HepG2 (cell line): ENCODE measurements around the gene SSNA1. TPM values are rescaled to one million over a fixed set of nuclear protein-coding genes. Genes with fewer than 3 reads are reported as not detected.
A peak's percentile ranks its signal among the peaks of the same experiment; 100 is the strongest.

Experiments
- CEBPB ChIP-seq: IDR thresholded peaks from 2 replicates; pipeline ENCODE4 v1.6.1; 2011; ENCODE audit warnings: low read depth, low read length, improper control_type of control experiment, borderline replicate concordance
- HIVEP1 ChIP-seq: sonication (generic); formaldehyde crosslinking; IDR thresholded peaks from 2 replicates; pipeline ENCODE4 v1.4.0; 2020; ENCODE audit warnings: mild to moderate bottlenecking, missing genetic modification reagents
- KDM5B ChIP-seq: sonication (generic); formaldehyde crosslinking; IDR thresholded peaks from 2 replicates; pipeline ENCODE4 v1.4.0; 2020; ENCODE audit warnings: missing genetic modification reagents, mild to moderate bottlenecking, borderline replicate concordance
- KLF11 ChIP-seq: IDR thresholded peaks from 2 replicates; pipeline ENCODE4 v1.6.1; 2016; ENCODE audit warnings: missing compliant biosample characterization
- MTA1 ChIP-seq: sonication (generic); formaldehyde crosslinking; IDR thresholded peaks from 2 replicates; pipeline ENCODE4 v1.4.0; 2020; ENCODE audit warnings: missing genetic modification reagents, mild to moderate bottlenecking, borderline replicate concordance
- ZNF138 ChIP-seq: sonication (generic); formaldehyde crosslinking; IDR thresholded peaks from 2 replicates; pipeline ENCODE4 v1.5.0; 2020; ENCODE audit warnings: mild to moderate bottlenecking, low read depth, missing genetic modification reagents
- ZNF263 ChIP-seq: sonication (generic); formaldehyde crosslinking; IDR thresholded peaks from 2 replicates; pipeline ENCODE4 v1.4.0; 2020; ENCODE audit warnings: missing genetic modification reagents
- ZNF34 ChIP-seq: sonication (generic); formaldehyde crosslinking; IDR thresholded peaks from 2 replicates; pipeline ENCODE4 v1.4.0; 2020; ENCODE audit warnings: mild to moderate bottlenecking, missing genetic modification reagents, borderline replicate concordance
- ZNF468 ChIP-seq: sonication (generic); formaldehyde crosslinking; IDR thresholded peaks from 2 replicates; pipeline ENCODE4 v1.8.0; 2022; ENCODE audit warnings: mild to moderate bottlenecking, moderate library complexity, missing genetic modification reagents
- ZNF788 ChIP-seq: sonication (generic); formaldehyde crosslinking; IDR thresholded peaks from 2 replicates; pipeline ENCODE4 v1.5.0; 2020; ENCODE audit warnings: mild to moderate bottlenecking, missing genetic modification reagents, borderline replicate concordance
- polyA plus RNA-seq, 8 experiments: library from polyadenylated mRNA; depleted of rRNA in 3 of 8; stranded (reverse) in 7 of 8; unstranded in 1 of 8; fragments of >200 nt; fragmentation: Illumina TruSeq in 4 of 8; extraction: Trizol in 4 of 8; gene quantifications; 2 replicates each; pipeline versions ENCODE4 v1.2.1 to v1.2.3, GENCODE V29; 2011 to 2016; ENCODE audit warnings: low read depth in 4 of 8, missing spikeins in 1 of 8, mixed read lengths in 1 of 8; ENCODE audit not compliant: insufficient read depth in 1 of 8
- total RNA-seq, 5 experiments: library from RNA; depleted of rRNA; stranded (reverse); fragments of >200 nt; fragmentation: Illumina TruSeq; extraction: Trizol; gene quantifications; 2 replicates each; pipeline ENCODE4 v1.2.3, GENCODE V29; 2016; ENCODE audit warnings: low read depth in 1 of 5
- TF ChIP-seq, protein P1 (sequence below): sonication (generic); formaldehyde crosslinking; IDR thresholded peaks from 2 replicates; pipeline ENCODE4 v1.4.0; 2020; ENCODE audit warnings: mild to moderate bottlenecking, missing genetic modification reagents
- TF ChIP-seq, protein P2 (sequence below): sonication (generic); formaldehyde crosslinking; IDR thresholded peaks from 2 replicates; pipeline ENCODE4 v1.5.0; 2020; ENCODE audit warnings: mild to moderate bottlenecking, missing genetic modification reagents
- TF ChIP-seq, protein P3 (sequence below): sonication (generic); formaldehyde crosslinking; IDR thresholded peaks from 2 replicates; pipeline ENCODE4 v1.5.0; 2020; ENCODE audit warnings: mild to moderate bottlenecking, missing genetic modification reagents, borderline replicate concordance

Gene SSNA1
- total and polyA plus RNA-seq, 2 of the 13 experiments (the other 11 are each of a cell fraction or from before 2014, with no cell fraction given) = 35.9 to 49.4 TPM

DNA sequence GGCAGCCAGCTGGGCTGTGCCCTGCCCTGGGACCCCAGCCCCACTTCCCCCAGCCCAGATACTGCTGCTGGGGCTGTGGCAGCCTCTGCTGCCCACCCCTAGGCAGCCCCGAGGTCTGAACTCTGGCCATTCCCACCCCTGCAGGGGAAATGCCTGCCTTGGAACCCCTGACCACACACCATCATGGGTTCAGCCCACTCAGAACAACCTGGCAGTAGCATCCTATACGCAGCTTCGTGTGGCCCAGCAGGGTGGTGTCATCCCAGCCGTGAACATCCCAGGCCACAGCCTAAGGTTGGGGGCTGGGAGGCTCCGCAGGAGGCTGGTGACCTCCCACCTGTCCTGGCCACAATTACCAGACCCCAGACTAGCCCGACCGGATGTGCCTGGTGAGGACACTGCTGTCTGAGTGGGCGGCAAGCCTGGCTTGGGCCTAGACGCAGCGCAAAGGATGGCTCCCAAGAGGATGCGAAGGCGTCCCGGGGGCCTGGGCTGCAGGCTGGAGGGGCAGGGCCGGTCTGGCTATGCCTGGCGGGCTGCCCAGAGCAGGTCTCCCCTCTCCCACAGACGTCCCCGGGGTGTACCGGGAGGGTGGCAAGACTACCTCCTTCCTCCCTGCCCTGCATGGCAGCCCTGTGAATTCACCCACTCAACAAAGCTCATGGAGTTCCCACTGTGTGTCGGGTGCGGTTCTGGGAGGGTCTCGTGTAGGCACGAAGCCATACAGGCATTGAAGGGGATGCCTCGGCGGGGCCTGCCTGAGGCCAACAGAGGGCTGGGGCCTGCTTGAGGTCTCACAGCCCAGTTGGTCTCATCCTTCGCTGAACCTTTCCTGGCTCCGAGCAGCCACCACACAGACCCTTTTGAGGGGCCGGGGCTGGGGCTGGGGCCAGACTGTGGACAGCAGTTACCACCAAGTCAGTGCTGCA, 40.8 kb downstream of the SSNA1 start (continued):
- TF ChIP-seq, protein P1, sequence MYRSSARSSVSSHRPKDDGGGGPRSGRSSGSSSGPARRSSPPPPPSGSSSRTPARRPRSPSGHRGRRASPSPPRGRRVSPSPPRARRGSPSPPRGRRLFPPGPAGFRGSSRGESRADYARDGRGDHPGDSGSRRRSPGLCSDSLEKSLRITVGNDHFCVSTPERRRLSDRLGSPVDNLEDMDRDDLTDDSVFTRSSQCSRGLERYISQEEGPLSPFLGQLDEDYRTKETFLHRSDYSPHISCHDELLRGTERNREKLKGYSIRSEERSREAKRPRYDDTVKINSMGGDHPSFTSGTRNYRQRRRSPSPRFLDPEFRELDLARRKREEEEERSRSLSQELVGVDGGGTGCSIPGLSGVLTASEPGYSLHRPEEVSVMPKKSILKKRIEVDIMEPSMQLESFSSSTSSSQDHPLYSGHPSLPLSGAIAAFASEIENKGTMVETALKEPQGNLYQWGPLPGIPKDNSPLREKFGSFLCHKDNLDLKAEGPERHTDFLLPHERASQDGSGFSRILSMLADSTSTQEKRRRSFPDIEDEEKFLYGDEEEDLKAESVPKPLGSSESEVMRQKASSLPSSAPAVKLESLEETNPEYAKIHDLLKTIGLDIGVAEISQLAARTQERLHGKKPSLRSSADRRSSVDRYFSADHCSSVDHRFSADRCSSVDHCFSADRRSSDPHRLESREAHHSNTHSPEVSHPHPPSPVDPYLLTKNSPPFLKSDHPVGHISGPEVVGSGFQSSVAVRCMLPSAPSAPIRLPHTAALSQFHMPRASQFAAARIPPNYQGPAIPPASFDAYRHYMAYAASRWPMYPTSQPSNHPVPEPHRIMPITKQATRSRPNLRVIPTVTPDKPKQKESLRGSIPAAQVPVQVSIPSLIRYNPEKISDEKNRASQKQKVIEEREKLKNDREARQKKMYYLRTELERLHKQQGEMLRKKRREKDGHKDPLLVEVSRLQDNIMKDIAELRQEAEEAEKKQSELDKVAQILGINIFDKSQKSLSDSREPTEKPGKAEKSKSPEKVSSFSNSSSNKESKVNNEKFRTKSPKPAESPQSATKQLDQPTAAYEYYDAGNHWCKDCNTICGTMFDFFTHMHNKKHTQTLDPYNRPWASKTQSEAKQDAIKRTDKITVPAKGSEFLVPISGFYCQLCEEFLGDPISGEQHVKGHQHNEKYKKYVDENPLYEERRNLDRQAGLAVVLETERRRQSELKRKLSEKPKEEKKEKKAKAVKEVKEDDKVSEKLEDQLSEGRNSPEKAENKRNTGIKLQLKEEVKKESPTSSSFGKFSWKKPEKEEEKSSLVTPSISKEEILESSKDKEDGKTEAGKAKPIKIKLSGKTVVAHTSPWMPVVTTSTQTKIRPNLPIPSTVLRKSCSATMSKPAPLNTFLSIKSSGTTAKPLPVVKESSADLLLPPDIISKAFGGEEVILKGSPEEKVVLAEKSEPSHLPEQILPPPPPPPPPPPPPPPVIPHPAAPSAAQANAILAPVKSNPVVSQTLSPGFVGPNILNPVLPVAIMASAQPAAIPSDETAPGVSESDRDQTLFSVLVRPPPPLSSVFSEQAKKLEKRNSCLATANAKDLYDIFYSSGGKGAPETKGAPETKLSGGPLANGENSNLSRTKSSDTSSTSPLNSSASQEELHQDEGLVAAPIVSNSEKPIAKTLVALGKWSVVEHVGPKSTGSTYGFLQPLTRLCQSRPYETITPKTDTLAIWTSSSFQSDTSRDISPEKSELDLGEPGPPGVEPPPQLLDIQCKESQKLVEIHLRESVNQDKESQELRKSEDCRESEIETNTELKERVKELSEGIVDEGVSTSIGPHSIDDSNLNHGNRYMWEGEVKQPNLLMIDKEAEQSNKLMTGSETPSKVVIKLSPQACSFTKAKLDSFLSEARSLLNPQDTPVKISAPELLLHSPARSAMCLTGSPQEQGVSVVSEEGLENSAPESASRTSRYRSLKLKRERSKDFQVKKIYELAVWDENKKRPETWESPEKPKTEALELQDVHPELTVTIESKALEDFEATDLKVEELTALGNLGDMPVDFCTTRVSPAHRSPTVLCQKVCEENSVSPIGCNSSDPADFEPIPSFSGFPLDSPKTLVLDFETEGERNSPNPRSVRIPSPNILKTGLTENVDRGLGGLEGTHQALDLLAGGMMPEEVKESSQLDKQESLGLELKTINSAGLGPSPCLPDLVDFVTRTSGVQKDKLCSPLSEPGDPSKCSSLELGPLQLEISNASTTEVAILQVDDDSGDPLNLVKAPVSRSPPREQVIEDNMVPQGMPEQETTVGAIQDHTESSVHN (CRISPR knock-in tag) = no peak
- TF ChIP-seq, protein P2, sequence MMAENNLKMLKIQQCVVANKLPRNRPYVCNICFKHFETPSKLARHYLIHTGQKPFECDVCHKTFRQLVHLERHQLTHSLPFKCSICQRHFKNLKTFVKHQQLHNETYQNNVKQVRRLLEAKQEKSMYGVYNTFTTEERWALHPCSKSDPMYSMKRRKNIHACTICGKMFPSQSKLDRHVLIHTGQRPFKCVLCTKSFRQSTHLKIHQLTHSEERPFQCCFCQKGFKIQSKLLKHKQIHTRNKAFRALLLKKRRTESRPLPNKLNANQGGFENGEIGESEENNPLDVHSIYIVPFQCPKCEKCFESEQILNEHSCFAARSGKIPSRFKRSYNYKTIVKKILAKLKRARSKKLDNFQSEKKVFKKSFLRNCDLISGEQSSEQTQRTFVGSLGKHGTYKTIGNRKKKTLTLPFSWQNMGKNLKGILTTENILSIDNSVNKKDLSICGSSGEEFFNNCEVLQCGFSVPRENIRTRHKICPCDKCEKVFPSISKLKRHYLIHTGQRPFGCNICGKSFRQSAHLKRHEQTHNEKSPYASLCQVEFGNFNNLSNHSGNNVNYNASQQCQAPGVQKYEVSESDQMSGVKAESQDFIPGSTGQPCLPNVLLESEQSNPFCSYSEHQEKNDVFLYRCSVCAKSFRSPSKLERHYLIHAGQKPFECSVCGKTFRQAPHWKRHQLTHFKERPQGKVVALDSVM (CRISPR knock-in tag) = no peak; the same call in 1 of the 2 replicates
- TF ChIP-seq KDM5B (CRISPR knock-in tag) = peak; percentile 34; the same call in 1 of the 2 replicates
- TF ChIP-seq CEBPB = no peak
- no peak for TF ChIP-seq ZNF138 (CRISPR knock-in tag)
- TF ChIP-seq ZNF263 (CRISPR knock-in tag) = 0 out of 2 replicates have a peak, but pooled peaks have one; percentile 24
- peak; percentile 51 for TF ChIP-seq ZNF788 (CRISPR knock-in tag)
- no peak for TF ChIP-seq KLF11
- no peak for TF ChIP-seq ZNF34 (CRISPR knock-in tag)
- peak; percentile 52; the same call in 1 of the 2 replicates for TF ChIP-seq HIVEP1
- TF ChIP-seq, protein P3, sequence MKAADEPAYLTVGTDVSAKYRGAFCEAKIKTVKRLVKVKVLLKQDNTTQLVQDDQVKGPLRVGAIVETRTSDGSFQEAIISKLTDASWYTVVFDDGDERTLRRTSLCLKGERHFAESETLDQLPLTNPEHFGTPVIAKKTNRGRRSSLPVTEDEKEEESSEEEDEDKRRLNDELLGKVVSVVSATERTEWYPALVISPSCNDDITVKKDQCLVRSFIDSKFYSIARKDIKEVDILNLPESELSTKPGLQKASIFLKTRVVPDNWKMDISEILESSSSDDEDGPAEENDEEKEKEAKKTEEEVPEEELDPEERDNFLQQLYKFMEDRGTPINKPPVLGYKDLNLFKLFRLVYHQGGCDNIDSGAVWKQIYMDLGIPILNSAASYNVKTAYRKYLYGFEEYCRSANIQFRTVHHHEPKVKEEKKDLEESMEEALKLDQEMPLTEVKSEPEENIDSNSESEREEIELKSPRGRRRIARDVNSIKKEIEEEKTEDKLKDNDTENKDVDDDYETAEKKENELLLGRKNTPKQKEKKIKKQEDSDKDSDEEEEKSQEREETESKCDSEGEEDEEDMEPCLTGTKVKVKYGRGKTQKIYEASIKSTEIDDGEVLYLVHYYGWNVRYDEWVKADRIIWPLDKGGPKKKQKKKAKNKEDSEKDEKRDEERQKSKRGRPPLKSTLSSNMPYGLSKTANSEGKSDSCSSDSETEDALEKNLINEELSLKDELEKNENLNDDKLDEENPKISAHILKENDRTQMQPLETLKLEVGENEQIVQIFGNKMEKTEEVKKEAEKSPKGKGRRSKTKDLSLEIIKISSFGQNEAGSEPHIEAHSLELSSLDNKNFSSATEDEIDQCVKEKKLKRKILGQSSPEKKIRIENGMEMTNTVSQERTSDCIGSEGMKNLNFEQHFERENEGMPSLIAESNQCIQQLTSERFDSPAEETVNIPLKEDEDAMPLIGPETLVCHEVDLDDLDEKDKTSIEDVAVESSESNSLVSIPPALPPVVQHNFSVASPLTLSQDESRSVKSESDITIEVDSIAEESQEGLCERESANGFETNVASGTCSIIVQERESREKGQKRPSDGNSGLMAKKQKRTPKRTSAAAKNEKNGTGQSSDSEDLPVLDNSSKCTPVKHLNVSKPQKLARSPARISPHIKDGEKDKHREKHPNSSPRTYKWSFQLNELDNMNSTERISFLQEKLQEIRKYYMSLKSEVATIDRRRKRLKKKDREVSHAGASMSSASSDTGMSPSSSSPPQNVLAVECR (CRISPR knock-in tag) = no peak
- 0 out of 2 replicates have a peak, but pooled peaks have one; percentile 68 for TF ChIP-seq ZNF468 (CRISPR knock-in tag)
- TF ChIP-seq MTA1 = no peak
